Neutrophil (primary cell): ENCODE results near the gene LRRC74B.
"Not testable (repeated sequence)": the region's sequence is repeated elsewhere in the genome, so short reads cannot be mapped to it uniquely, and the experiment has no call there.

Experiments
- H3K27ac ChIP-seq: fragments of 200-600 bp; sonication (generic); 2 replicates; pipeline ENCODE4 v1.5.1; 2016; ENCODE audit warnings: mild to moderate bottlenecking, moderate library complexity
- H3K27me3 ChIP-seq: fragments of 200-600 bp; sonication (generic); 2 replicates; pipeline ENCODE4 v1.6.0; 2016; ENCODE audit warnings: mild to moderate bottlenecking
- H3K36me3 ChIP-seq: fragments of 200-600 bp; sonication (generic); 2 replicates; pipeline ENCODE4 v1.5.1; 2017
- H3K4me1 ChIP-seq, 2 experiments: fragments of 200-600 bp in 1 of 2; sonication (generic) in 1 of 2; 1 replicate in 1 of 2; 2 replicates in 1 of 2; pipeline versions ENCODE4 v1.5.1 to v1.6.1; 2013 to 2016; ENCODE audit warnings: low read depth in 1 of 2, low read length in 1 of 2, mild to moderate bottlenecking in 1 of 2, moderate library complexity in 1 of 2; ENCODE audit not compliant: control insufficient read depth in 1 of 2, insufficient read depth in 1 of 2
- H3K4me3 ChIP-seq, 2 experiments: fragments of 200-600 bp in 1 of 2; sonication (generic) in 1 of 2; 1 replicate in 1 of 2; 2 replicates in 1 of 2; pipeline ENCODE4 v1.5.1; 2013 to 2016; ENCODE audit warnings: low read depth in 1 of 2, low read length in 1 of 2, mild to moderate bottlenecking in 1 of 2, moderate library complexity in 1 of 2
- H3K9me3 ChIP-seq: fragments of 200-600 bp; sonication (generic); 2 replicates; pipeline ENCODE4 v1.5.1; 2016
- CTCF ChIP-seq: fragments of 200-600 bp; sonication (generic); IDR thresholded peaks from 2 replicates; pipeline ENCODE4 v1.5.1; 2016; ENCODE audit warnings: antibody characterized with exemption

LRRC74B gene

GRCh38 chr22:21082248-21082647, 36.5 kb downstream of the LRRC74B start:
- H3K27ac ChIP-seq = no peak overlapping the region

GRCh38 chr22:21087119-21087518, 41.4 kb downstream of the LRRC74B start:
- H3K27me3 ChIP-seq = peaks cover 14% of the 10 kb centered on the region
- H3K4me3 ChIP-seq = no peak overlapping the region
- TF ChIP-seq CTCF = no peak
- H3K27ac ChIP-seq = no peak overlapping the region
- no peaks in the 10 kb centered on the region for H3K9me3 ChIP-seq
- no peaks in the 10 kb centered on the region for H3K36me3 ChIP-seq
- no peaks in the 10 kb centered on the region for H3K4me1 ChIP-seq

More at GRCh38 chr22:21082248-21082647, 36.5 kb downstream of the LRRC74B start:
- no peaks in the 10 kb centered on the region for H3K9me3 ChIP-seq
- peaks cover 5% of the 10 kb centered on the region for H3K27me3 ChIP-seq
- no peak overlapping the region for H3K4me3 ChIP-seq
- TF ChIP-seq CTCF = no peak
- H3K36me3 ChIP-seq = no peaks in the 10 kb centered on the region
- no peaks in the 10 kb centered on the region for H3K4me1 ChIP-seq

- H3K4me1 ChIP-seq, H3K36me3 ChIP-seq, H3K9me3 ChIP-seq, H3K27ac ChIP-seq, H3K4me3 ChIP-seq: not testable (repeated sequence)
- peaks cover 14% of the 10 kb centered on the region for H3K27me3 ChIP-seq
Observed at GRCh38 chr22:21087926-21088325, 42.2 kb downstream of the LRRC74B start.

GRCh38 chr22:21091220-21091619, 45.5 kb downstream of the LRRC74B start:
- not testable (repeated sequence) for H3K27ac ChIP-seq, H3K36me3 ChIP-seq, H3K27me3 ChIP-seq, H3K4me3 ChIP-seq, H3K4me1 ChIP-seq, H3K9me3 ChIP-seq

GRCh38 chr22:21092797-21093554, 47.2 kb downstream of the LRRC74B start:
- TF ChIP-seq CTCF = no peak
- peaks cover 9% of the 10 kb centered on the region for H3K27me3 ChIP-seq
- H3K4me1 ChIP-seq = no peaks in the 10 kb centered on the region
- H3K36me3 ChIP-seq = no peaks in the 10 kb centered on the region
- H3K27ac ChIP-seq = no peak overlapping the region
- no peaks in the 10 kb centered on the region for H3K9me3 ChIP-seq
- H3K4me3 ChIP-seq = no peak overlapping the region

- H3K4me3 ChIP-seq, H3K9me3 ChIP-seq, H3K36me3 ChIP-seq, H3K4me1 ChIP-seq, H3K27ac ChIP-seq, H3K27me3 ChIP-seq: not testable (repeated sequence)
Observed at GRCh38 chr22:21093555-21094137, 47.9 kb downstream of the LRRC74B start.

GRCh38 chr22:21094911-21095772, 49.4 kb downstream of the LRRC74B start:
- no peak overlapping the region for H3K4me3 ChIP-seq
- TF ChIP-seq CTCF = no peak

More at GRCh38 chr22:21094911-21095772, 49.4 kb downstream of the LRRC74B start:
- Histone ChIP-seq H3K27ac (no peak overlapping the region), H3K4me1 (no peaks in the 10 kb centered on the region), H3K9me3 (no peaks in the 10 kb centered on the region), H3K27me3 (peaks cover 5% of the 10 kb centered on the region), H3K36me3 (no peaks in the 10 kb centered on the region)
